LoVo (cell line): ENCODE data around the gene ACVR2B.

Source experiments
- DNase-seq: peaks from one replicate; pipeline ENCODE4 v3.0.0-alpha.2; 2016; ENCODE audit warnings: low spot score

ACVR2B gene

DNA sequence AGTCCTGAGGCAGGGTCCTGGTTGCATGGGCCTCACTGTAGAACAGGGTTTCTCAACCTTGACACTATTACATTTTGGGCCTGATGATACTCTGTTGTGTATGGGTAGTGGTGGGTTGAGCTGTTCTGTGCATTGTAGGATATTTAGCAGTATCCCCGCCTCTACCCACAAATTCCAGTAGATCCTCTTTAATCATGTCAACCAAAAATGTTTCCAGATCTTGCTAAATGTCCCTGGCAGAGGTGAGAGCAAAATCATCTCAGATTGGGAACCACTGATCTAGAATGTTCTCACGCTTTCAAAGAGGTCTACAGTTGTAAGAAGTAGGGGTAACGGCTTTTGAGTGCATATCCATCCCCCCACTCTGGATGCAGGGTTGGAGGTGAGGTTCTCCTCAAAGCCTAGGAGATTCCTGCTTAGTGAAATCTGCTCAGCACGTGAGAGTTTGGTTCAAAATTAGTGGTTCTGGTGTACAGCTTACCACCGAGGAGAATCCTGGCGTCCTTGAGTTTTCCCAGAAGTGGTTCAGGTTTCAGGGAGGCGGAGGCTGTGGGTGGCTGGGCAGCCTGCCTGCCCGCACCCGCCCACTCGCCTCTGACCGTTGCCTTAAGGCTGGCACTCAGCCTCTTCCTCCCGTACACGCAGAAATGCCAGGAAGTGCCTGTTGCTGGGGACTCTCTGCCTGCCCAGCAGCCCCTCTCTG, 5.3 kb downstream of the ACVR2B start:
- no peak for DNase-seq

GRCh38 chr3:38459499-38460048, 5.9 kb downstream of the ACVR2B start:
- DNase-seq: no peak

- DNase-seq: no peak
Observed at GRCh38 chr3:38460377-38461270, 6.9 kb downstream of the ACVR2B start.

- no peak for DNase-seq
Observed at GRCh38 chr3:38465588-38466154, 12.0 kb downstream of the ACVR2B start.

DNA sequence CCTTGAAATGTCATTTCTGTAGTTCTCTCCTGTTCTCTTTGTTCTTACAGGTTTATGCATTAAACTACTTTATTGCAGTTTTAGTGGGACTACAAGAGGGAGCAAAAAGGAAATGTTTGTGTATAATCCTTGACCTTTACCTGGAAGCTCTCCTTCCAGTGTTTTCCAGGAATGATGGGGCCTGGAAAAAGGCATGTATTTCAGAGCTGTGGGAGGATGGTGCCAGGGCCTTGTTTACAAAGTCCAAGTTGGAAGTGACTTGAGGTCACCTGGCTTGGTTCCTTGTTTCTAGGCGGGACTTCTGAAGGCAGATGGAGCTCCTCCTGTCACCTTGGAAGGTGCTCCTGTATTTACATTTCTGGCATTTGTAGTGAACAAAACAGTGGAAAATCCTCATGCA, 15.1 kb downstream of the ACVR2B start:
- DNase-seq: no peak

DNA sequence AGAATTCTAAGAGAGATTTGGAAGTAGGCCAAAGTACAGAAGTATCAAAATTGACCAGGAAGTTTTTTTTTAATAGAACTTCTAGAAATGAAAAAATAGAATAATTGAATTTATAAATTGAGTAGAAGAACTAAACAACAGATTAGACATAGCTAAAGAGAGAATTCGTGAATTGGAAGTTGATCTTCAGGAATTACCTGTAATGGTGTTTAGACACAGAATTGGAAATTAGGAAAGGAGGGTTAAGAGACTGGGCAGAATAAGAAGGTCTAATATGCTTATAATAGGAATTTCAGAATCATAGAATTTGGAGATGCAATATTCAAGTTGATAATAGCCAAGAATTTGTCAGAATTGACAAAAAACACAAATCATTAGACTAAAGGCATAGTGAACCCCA, 16.2 kb downstream of the ACVR2B start:
- DNase-seq: no peak

GRCh38 chr3:38471260-38471857, 17.7 kb downstream of the ACVR2B start:
- no peak for DNase-seq

DNA sequence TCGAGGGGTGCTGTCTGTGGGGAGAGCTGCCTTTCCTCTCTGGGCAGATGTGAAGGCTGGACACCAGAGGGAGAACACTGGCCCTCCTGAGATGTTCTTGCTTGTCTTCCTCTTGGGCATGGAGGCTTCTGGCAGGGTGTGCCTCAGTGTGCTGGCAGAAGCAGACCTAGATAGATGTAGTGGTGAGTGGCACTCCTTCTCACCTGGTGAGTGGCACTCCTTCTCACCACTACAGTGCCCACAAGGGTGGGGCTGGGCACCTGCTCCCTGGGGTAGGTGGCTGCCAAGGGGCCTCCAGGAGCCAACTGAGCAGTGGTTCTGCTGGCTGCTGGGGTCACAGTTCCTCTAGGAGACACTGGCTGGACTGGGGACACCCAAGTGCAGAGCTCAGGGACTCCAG, 18.7 kb downstream of the ACVR2B start:
- DNase-seq: no peak

GRCh38 chr3:38473229-38473628, 19.5 kb downstream of the ACVR2B start:
- DNase-seq: no peak

DNA sequence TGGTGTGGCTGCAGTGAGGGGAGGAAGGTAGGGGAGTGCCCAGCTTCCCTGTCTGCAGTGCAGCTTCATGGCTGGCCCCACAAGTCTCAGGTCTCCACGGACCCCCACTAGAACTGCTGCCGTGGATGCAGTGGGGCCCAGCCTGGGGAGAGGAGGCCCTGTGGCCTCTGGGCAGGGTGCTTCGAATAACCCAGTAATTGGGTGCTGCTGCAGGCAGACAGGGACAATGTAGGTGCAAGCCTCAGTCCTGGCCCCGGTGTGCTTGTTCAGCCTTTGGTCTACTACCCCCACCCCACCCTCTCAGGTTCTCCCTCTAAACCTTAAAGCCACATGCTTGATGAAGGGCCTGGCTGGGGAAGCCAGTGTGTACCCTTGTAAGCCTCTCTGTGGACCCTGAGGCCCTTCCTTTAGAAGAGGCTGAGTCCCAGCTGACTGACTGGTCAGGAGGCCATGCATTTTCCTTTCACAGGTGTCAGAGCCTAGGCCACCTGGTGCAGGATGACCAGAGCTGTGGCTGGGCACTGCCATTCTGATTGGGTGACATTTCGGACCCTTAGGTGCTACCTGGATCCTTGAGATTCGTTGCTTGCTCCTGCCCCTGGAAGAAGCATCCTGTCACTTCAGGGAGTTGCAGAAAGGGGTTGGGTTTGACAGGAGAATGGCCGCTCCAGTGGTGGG, 21.4 kb downstream of the ACVR2B start:
- no peak for DNase-seq

DNA sequence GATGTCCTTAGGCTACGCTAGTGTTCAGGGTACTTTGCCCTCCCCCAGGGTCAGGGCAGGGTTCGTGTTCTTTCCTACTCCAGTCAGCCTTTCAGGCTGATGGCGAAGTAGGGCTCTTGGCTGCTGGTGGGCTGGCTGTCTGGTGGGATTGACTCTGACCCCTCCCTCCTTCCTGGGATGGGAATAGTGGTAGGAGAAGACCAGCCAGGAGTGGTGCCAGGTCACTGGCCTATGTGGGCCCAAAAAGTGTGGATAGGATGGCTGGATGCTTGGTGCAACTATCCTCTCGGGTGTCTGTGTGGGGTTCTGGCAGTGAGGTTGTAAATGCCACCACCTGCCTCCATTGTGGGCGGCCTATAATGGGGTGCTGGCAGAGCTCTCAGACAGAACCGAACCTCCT, 22.0 kb downstream of the ACVR2B start:
- DNase-seq: no peak

GRCh38 chr3:38476157-38476756, 22.6 kb downstream of the ACVR2B start:
- DNase-seq: no peak

- no peak for DNase-seq
Observed at GRCh38 chr3:38477057-38477820, 23.5 kb downstream of the ACVR2B start.

DNA sequence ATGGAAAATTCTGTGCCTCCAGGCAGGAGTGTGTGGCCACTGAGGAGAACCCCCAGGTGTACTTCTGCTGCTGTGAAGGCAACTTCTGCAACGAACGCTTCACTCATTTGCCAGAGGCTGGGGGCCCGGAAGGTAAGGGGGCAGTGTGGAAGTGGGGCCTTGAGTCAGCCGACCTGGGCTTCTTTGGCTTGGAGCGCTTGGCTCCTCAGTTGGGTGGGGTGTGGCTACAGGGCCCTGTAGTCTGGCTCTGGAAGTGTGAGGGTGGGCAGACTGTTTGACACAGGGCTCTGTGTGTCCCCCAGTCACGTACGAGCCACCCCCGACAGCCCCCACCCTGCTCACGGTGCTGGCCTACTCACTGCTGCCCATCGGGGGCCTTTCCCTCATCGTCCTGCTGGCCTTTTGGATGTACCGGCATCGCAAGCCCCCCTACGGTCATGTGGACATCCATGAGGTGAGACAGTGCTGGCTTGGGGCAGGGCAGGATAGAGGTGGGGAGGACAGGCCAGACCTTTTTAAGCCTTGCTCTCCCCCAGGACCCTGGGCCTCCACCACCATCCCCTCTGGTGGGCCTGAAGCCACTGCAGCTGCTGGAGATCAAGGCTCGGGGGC, 24.3 kb downstream of the ACVR2B start:
- DNase-seq: no peak

DNA sequence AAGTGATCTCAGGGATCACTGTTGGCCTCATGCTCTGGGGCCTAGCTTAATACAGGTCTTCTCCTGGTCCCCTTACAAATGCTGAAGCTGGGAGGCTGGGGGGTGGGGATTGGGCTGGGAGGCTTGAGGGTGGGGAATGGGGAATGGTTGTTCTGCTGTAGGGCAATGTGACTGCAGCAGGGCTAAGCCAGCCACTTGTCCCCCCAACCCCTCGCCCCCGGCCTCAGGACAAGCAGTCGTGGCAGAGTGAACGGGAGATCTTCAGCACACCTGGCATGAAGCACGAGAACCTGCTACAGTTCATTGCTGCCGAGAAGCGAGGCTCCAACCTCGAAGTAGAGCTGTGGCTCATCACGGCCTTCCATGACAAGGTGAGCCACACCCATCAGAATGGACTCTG, 25.2 kb downstream of the ACVR2B start:
- DNase-seq: no peak

DNA sequence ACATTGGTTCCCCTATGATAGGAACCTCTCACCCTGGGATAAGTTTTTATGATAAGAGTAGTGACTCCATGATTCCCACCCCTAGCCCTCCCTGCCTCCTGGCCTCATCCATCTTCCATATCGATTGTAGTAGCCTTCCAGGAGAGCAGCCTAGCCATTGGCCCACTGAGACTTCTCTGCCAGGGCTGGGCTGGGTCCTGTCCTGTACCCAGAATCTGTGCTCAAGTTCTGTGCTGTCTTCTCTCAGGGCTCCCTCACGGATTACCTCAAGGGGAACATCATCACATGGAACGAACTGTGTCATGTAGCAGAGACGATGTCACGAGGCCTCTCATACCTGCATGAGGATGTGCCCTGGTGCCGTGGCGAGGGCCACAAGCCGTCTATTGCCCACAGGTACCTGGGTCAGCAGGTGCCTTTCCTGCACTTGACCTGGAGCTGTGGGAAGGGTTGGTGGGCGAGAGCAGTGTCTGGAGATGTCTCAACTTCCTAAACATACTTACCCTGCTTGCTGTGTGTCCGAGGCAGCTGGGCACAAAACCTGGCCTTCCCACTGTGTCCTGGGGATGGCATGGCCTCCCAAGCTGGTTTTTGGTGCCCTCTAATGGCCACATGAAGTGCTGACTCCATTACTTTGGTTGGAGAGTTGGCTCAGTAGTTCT, 25.9 kb downstream of the ACVR2B start:
- DNase-seq: peak; percentile 45

DNA sequence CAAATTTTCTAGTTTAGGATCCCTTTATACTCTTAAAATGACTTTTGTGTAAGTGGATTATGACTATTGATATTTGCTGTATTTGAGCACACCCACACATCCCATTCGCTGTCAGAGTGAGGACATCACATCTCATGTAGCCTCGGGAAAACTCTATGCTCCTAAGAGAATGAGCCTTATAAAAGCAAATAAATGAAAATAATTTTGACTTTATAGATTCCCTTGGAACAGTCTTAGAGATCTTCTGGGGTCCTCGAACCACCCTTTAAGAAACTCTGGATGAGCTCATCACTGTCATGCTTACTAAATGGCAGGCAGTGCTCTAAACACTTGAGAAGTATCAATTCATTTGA, 26.4 kb downstream of the ACVR2B start:
- DNase-seq: no peak

DNA sequence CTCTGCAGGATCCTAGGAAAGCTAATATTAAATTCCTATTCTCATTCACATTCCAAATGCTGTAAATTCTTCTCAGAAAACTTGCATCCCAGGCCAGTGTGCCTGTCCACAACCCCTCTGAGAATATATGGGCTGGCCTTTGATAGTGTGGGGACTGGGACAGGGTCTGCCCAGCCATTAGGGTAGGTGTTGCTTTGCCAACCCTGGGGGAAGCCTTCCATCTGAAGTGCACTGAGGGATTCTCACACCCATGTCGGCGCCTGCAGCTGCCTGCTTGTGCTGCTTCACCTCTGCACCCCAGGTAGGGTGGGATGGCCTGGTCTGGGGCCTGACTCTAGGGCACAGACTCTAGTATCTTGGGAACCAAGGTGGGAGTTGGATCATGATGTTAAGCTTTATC, 27.2 kb downstream of the ACVR2B start:
- DNase-seq: no peak

- DNase-seq: no peak
Observed at GRCh38 chr3:38482951-38483350, 29.3 kb downstream of the ACVR2B start.

GRCh38 chr3:38487323-38487722, 33.6 kb downstream of the ACVR2B start:
- no peak for DNase-seq
